GM18870 (cell line): ENCODE data around the gene PHACTR2.
"Not testable (repeated sequence)": the region's sequence is repeated elsewhere in the genome, so short reads cannot be mapped to it uniquely, and the experiment has no call there.

ENCODE experiments used
- ATAC-seq: cut with Tn5 transposase; IDR thresholded peaks from one replicate; pipeline ENCODE4 v1.9.1; 2021; ENCODE audit warnings: moderate library complexity; ENCODE audit not compliant: unreplicated experiment

The PHACTR2 gene

GRCh38 chr6:143738072-143738690 lies 60.4 kb downstream of the PHACTR2 start:
- ATAC-seq, result not testable (repeated sequence)

- no peak for ATAC-seq
Observed at GRCh38 chr6:143739341-143739851, 61.6 kb downstream of the PHACTR2 start.

DNA sequence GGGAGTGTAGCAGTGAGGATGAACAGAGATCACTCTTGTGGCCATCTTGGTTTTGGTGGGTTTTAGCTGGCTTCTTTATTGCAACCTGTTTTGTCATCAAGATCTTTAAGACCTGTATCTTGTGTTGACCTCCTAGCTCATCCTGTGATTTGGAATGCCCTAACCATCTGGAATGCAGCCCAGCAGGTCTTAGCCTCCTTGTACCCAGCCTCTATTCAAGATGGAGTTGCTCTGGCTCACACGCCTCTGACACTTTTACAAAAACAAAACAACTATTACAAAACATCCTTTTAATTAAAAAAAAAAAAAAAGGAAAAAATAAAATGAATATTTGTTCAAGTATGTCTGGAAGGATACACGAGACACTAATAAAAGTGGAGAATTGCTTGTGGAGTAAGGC lies 62.4 kb downstream of the PHACTR2 start:
- no peak for ATAC-seq

- no peak for ATAC-seq
Observed at GRCh38 chr6:143741480-143741879, 63.7 kb downstream of the PHACTR2 start.

DNA sequence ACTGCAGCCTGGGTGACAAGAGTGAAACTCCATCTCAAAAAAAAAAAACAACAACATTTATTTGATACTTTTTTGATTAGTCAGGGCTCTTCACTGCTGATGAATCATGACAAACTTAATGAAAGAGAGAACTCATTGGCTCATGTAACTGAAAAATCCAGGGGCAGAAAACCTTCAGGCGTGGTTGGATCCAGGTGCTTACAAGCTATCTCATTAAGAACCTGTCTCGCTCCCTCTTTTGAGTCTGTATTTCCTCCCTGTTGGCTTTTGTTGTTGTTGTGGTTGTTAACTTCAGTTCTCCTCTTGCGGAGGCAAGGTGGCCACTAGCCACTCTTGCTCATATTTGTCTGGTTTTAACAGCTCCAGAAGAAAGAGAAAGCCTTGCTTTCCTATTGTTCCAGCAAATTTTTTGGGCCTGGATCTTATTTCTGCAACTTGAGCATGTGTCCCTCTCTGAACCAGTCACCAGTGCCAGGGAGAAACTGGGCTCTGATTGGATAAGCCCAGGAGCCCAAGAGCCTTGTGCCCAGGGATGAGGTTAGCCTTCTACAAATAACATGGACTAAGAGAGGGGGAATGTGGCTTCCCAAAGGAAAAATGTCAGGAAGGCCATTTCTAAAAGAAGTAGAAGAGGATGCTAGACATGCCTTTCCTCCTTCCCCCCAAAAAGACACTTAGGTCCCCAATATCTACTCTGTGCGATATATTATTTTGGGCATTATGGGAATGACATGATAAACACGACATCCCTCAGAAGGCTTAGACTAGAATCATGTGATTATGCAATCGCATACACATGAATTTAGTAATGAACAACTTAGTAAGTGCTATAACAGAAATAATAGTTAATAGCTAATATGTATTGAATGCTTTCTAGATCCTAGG lies 64.5 kb downstream of the PHACTR2 start:
- ATAC-seq, result no peak

GRCh38 chr6:143742955-143743255 lies 65.1 kb downstream of the PHACTR2 start:
- no peak for ATAC-seq

DNA sequence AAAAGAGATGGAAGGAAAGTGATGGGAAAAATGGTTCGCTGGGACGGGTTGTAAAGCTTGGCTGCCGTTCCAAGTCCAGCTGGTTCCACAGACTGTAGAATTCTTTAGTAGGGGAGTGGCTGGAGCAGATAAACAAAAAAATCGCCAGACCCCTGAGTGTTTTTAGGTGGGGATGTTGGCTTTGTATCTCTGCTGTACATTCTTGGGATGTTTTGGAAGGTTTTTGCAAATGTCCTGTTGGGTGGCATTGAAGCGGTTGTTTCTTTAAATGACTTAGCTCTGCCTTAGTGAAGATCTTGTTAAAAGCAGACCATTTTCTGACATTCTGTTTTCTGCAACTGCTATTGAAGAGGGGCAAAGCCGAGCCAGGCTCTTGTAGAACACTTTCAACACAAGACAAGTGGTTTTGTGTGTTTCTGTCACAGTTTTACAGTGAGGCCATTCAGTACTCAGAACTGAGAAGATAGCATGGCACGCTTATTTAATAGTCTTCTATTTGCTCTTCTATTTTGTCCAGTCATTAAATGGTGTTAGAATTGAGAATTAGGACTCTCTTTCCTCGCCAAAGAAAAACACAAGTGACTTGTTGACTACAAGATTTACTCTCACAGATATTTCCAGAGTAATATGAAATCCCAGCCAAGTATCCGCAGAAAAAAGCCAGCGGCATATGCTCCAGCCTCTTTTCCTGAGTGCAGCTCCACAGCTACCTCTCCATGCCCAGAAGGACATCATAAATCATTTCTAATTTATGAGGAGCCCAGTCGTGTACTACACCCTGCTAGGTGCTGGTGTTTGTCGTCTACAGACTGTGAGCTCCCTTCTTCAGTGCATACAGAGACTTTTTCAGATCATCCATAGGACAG lies 65.8 kb downstream of the PHACTR2 start:
- no peak for ATAC-seq

DNA sequence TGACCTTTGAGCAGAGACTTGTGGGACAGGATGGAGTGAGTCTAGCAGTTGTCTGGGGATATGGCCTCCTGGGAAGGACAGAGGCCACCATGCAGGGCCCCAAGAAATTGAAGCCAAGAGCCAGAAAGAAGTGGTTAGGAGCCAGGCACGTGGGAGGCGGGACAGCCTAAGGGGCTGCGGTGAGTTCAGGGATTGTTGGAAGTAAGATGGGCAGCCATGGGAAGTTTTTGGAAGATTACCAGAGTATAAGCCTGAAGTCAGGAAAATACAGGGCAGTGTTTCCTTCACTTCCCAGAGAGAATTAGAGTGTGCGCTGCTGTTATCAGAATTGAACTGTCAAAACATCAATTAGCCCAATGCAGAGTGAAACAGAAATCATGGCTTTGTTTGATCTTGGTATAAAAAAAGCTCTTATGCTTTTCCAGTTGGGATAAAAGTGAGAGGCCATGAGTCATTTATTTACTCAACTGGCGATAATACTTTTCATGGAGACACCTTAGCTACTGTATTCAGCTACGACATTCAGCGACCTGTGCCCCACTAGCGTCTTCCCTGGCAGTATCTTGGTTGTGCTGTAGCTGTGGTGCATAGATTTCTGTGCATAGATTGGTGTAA lies 66.9 kb downstream of the PHACTR2 start:
- ATAC-seq, result no peak

DNA sequence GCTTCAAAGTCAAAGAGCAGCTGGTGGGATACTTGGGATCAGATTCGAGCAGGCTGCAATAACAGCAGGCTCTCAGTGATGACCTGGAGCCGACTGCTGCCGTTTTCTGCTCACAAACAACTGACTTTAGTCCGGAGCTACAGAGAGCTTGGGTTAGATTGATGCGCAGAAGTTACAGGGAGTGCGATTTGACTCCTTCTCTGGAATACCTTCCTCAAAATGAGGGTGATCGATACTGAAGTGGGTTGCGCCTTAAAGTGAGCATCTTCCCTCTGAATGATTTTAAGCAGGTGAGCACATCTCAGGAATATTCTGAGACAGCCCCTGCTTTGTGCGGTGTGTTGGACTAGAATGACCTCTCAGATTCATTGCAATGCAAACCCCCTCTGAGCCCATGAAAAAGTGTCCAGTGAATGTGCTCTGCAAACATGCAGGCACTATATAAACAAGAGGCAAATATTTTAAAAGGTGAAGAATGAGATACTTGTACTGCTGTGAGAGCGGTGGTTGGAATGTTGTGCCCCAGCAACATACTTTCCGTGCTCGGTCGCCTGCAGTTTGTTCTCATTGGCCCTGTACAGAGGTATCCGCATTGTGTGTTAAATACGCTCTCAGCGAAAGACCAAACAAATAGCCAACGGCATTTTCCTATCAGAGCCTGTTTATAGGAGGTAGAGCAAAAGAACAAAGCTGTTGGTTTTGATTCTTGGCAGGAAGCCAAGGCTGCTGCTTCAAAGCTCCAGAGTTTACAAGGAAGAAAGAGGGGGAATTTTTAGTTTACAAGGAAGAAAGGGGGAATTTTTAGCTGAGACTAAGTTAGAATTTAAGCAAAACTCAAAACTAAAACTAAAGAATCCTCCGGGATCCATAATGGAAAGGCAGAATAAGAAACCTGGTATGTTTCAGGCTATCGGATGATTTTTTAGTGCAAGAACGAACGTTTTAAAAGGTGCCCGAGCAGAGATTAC lies 67.7 kb downstream of the PHACTR2 start:
- no peak for ATAC-seq

DNA sequence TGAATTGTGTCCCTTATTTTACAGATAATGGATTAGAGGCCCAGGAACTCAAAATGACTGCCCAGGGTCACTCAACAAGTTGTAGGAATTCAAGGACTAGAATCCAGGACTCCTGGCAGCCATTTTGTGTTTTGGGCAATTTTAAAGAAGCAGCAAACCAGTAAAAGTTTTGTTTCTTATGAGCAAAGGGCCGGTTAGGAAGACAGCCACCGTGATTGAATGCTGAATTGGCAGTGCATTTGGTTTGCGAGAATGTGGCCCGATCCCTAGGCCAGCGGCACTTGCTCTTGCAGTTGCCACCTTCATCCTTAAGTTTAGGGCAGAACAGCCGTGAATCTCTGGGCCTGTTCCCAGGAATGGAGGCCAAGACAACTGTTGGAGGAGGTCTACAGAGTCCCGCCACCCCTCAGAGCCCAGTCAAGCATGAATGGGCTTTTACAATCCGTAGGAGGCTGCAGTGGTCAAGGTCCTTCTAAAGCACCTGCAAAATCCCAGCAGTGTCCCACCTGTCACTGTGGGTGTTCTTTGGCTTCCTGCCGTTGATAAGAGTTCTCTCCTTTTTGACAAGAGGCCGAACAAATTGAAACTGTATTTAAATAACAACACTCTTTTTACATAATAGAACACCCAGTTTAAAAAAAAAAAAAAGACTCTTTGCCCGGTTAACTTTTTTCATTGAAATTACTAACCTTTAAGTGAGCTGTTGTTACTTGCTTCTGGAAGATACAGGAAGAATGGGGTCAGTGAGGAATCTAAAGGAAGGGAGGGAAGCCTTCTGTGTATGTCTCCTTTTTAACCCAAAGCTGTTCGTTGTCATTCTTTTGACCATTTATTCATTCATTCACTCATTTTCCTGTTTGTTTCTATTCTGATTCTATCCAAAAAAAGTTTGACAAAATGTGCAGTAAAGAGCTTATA lies 68.7 kb downstream of the PHACTR2 start:
- no peak for ATAC-seq

DNA sequence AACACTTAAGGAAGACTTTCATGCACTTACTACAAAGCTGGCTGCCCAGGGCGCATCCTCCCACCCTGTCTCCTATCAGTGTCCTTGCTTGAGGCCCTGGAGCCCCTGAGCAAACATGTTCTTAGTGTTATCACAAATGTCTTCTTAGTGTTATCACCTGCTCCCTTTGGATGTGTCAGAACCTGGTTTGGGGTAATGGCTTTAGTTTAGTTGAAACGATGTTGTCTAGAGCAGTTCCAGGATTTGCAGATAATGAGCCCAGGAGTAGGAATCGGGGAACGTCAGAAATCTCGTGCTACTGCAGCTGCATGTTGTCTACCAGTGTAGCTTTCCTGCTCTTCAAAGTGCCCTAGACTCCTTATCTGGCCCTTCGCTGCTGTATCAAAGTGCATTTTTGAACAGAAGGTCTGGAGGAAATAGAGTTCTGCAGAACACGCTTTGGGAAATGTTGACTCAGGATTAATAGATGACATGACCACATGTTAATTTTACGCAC lies 69.6 kb downstream of the PHACTR2 start:
- no peak for ATAC-seq

GRCh38 chr6:143749891-143750290 lies 72.1 kb downstream of the PHACTR2 start:
- no peak for ATAC-seq

DNA sequence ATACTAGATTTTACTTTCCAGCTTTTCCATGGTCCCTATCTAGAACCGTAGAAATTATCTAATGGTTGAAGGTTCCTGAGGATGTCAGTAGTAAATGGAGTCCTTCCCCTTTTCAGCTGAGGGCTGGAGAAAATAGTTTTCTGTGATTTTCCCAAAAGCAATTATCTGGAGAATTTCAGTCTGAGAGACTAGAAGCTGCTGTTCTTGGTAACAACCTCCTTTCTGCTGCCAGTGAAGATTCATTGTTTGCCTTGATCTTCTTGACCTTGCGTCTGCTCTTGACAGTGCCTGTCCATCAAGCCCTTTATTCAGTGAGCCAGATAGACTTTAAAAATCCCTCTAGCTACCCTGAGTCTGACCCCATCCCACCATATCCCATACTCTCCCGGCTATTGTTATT lies 73.1 kb downstream of the PHACTR2 start:
- ATAC-seq, result no peak

GRCh38 chr6:143752459-143752858 lies 74.7 kb downstream of the PHACTR2 start:
- no peak for ATAC-seq

GRCh38 chr6:143753678-143754077 lies 75.9 kb downstream of the PHACTR2 start:
- ATAC-seq, result no peak

GRCh38 chr6:143754204-143754603 lies 76.4 kb downstream of the PHACTR2 start:
- no peak for ATAC-seq

DNA sequence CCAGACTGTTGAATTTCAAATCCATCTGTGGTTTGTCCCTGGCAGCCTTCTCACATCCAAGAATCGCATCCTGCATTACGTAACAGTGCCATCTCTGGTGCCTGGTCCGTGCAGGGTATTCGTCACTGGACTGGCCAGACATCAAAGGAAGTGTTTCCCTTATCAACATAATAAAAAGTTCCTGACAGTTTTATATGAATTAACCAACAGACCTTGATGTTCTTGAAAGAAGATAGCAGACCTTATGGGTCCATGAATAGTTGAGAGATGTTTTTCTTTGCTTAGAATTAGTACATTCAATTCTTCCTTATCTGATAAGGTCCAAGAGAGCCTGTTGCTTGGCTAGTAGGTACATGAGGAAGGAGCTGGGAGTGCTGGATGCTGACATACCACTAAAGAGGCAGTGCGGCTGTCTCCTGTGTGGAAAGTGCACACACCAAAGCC lies 77.6 kb downstream of the PHACTR2 start:
- ATAC-seq, result no peak

GRCh38 chr6:143757346-143757832 lies 79.6 kb downstream of the PHACTR2 start:
- no peak for ATAC-seq
